Inflammatory macrophage (primary cell): ENCODE data around the gene CYP8B1.

Experiments
- DNase-seq, 2 donors: peaks; one replicate each; pipeline ENCODE4 v3.0.0-alpha.2; 2020 to 2022
- total RNA-seq, 18 experiments: gene quantifications; one replicate each; lab custom pipeline; 2026; ENCODE audit warnings: mixed read lengths in 6 of 18, inconsistent platforms in 2 of 18; lab: John Stamatoyannopoulos, UW

Gene CYP8B1, protein sequence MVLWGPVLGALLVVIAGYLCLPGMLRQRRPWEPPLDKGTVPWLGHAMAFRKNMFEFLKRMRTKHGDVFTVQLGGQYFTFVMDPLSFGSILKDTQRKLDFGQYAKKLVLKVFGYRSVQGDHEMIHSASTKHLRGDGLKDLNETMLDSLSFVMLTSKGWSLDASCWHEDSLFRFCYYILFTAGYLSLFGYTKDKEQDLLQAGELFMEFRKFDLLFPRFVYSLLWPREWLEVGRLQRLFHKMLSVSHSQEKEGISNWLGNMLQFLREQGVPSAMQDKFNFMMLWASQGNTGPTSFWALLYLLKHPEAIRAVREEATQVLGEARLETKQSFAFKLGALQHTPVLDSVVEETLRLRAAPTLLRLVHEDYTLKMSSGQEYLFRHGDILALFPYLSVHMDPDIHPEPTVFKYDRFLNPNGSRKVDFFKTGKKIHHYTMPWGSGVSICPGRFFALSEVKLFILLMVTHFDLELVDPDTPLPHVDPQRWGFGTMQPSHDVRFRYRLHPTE
- total RNA-seq: 0 to 0.09 (median 0) reads per million in 18 experiments

- no peak for DNase-seq
Observed at GRCh38 chr3:42875325-42876151, at the start of gene CYP8B1. TSS of gene CYP8B1 (minus strand) at chr3:42875879. CDS start at chr3:42875816, 63 bp downstream.

DNA sequence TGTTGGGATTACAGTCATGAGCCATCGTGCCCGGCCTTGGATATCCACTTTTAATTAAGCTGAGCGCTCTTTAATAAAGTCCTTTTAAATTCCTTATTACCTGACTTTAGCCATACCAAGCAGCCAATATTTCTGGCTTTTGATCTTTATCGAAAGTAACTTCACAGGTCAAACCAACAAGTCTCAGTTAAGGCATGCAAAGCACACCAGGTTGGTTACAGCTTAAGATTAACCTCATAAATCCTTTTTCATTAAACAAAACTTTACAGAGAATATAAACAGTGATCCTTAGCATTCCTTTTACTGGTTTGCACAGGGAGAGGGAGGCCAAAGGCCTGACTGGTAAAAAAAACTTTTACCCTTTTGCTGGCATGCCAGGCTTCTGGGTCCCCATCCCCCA lies 47.9 kb upstream of the CYP8B1 start:
- no peak for DNase-seq

DNA sequence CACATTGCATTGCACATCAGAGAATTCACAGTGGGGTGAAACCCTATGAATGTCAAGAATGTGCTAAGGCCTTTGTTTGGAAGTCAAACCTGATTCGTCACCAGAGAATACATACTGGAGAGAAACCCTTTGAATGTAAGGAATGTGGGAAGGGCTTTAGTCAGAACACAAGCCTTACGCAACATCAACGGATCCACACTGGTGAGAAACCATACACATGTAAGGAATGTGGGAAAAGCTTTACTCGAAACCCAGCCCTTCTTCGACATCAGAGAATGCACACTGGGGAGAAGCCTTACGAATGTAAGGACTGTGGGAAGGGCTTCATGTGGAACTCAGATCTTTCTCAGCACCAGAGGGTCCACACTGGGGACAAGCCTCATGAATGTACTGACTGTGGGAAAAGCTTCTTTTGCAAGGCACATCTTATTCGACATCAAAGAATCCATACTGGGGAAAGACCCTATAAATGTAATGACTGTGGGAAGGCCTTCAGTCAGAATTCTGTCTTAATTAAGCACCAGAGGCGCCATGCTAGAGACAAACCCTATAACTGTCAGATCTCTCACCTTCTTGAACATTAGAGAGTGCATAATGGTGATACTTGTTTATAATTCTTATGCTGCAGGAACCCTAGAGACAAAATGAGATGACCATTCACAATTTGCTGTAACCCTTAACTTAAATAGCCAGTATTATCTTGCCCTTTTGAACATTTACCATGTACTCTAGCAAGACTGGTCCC lies 39.3 kb upstream of the CYP8B1 start:
- DNase-seq: no peak

GRCh38 chr3:42911551-42911950 lies 35.9 kb upstream of the CYP8B1 start:
- DNase-seq: no peak

DNA sequence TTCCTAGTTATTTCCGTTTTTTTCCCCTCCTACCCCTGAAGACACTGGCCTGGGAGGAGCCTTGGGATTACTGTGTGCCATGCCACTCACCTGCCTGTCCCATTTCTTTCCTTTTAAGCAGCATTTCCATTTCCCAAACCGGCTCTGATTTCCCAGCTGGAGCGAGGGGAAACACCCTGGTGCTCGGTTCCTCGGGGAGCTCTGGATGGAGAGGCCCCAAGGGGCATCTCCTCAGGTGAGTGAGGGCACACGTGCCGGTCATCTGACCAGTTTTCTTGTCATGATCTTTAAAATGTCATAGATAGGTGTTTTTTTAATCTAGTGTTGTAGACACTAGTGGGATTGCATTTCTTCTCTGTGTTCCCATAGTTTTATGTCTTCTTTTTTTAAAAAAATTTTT lies 33.0 kb upstream of the CYP8B1 start:
- DNase-seq: no peak

- DNase-seq: no peak
Observed at GRCh38 chr3:42906848-42907183, 31.1 kb upstream of the CYP8B1 start.

GRCh38 chr3:42906070-42906847 lies 30.6 kb upstream of the CYP8B1 start, which contains the start of gene ZNF662:
TSS of gene ZNF662 (plus strand) at chr3:42906142. CDS start at chr3:42908115, 1,973 bp downstream.
- DNase-seq: no peak

- no peak for DNase-seq
Observed at GRCh38 chr3:42905740-42906069, 30.0 kb upstream of the CYP8B1 start.

DNA sequence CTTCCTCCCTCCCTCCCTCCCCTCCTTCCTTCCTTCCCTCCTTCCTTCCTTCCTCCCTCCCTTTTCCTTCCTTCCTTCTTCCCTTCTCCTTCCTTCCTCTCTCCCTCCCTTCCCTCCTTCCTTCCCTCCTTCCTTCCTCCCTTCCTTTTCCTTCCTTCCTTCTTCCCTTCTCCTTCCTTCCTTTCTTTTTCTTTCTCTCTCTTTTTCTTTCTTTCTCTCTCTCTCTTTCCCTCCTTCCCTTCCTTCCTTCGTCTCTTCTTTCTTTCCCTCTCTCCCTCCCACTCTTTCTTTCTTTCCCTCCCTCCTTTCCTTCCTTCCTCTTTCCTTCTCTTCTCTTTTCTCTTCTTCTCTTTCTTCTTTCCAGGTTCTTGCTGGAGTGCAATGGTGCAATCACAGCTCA lies 28.4 kb upstream of the CYP8B1 start:
- no peak for DNase-seq

- no peak for DNase-seq
Observed at GRCh38 chr3:42902257-42902656, 26.6 kb upstream of the CYP8B1 start.

- no peak for DNase-seq
Observed at GRCh38 chr3:42901073-42901415, 25.4 kb upstream of the CYP8B1 start.

- no peak for DNase-seq
Observed at GRCh38 chr3:42900226-42901072, 24.8 kb upstream of the CYP8B1 start.

- DNase-seq: peak; percentile 5 to 14
Observed at GRCh38 chr3:42898896-42899675, 23.4 kb upstream of the CYP8B1 start.

DNA sequence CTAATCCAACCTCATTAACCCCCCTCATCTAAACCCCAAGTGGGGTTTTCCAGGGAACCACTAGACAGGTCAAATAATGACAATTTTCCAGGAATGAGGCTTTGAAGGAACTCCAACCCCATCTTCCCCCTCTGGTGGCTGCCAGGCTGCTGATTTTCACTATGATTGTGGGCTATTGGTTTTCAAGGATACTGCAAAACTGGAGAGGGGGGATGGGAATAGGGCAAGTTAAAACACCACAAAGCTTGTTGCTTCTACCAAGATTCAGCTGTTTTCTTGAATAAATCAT lies 19.8 kb upstream of the CYP8B1 start:
- no peak for DNase-seq

- DNase-seq: no peak
Observed at GRCh38 chr3:42894698-42895579, 19.3 kb upstream of the CYP8B1 start.

DNA sequence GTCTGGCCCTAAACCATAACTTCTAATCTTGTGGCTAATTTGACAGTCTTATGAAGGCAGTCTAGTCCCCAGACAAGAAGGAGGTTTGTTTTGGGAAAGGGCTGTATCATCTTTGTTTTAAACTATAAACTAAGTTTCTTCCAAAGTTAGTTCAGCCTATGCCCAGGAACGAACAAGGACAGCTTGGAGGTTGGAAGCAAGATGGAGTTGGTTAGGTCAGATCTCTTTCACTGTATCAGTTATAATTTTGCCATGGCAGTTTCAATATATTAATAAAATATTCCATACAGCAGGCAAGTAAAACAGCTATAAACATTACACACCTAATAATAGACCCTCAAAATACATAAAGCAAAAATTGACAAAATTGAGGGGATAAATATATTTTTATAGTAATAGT lies 17.1 kb upstream of the CYP8B1 start:
- DNase-seq: no peak

GRCh38 chr3:42892169-42892568 lies 16.5 kb upstream of the CYP8B1 start:
- DNase-seq: no peak

- no peak for DNase-seq
Observed at GRCh38 chr3:42891042-42891441, 15.4 kb upstream of the CYP8B1 start.

GRCh38 chr3:42887084-42887483 lies 11.4 kb upstream of the CYP8B1 start:
- no peak for DNase-seq
